ENCODE measurements around the gene BEND6. TPM values are rescaled to one million over a fixed set of nuclear protein-coding genes. Genes with fewer than 3 reads are reported as not detected.

The BEND6 gene
- total RNA-seq, 1 donor = 34.8 TPM

GRCh38 chr6:57075092-57075491 lies 120.2 kb downstream of the BEND6 start:
- no peak for DNase-seq (ENCODE audit: low read depth)
- TF ChIP-seq CTCF (IDR thresholded peaks at IDR 0.05; ENCODE audit: insufficient read depth, low read length) = no peak
- H3K4me3 ChIP-seq (ENCODE audit: low read depth, low read length) = no peak overlapping the region

Small RNA genes within 50 kb of the gene (small RNA-seq; reads per million reads assigned to genes)
- gene FTH1P15 = not detected
- not detected for gene RNU6-626P

Other genes with a start within 250 kb of the BEND6 start
- gene KIAA1586, start 91.6 kb downstream of the BEND6 start, total RNA-seq (ENCODE audit: low replicate concordance) = 9.7 and 26.2 TPM in 2 replicates
- 70.4 and 77.5 TPM in 2 replicates for gene ZNF451, start 135.1 kb downstream of the BEND6 start, total RNA-seq (ENCODE audit: low replicate concordance)
- 8.2 and 24.1 TPM in 2 replicates for gene BAG2, start 217.2 kb downstream of the BEND6 start, total RNA-seq (ENCODE audit: low replicate concordance)

Measured in fibroblast of the aortic adventitia (primary cell).